GM23338 (cell line): ENCODE measurements around the gene CAPN15. TPM values are rescaled to one million over a fixed set of nuclear protein-coding genes. Genes with fewer than 3 reads are reported as not detected.

Experiments used
- ATAC-seq: fragments of 200-7000 bp; cut with Tn5 transposase; 3 replicates; pipeline ENCODE4 v1.9.1; 2020
- DNase-seq: peaks from one replicate; pipeline ENCODE4 v3.0.0-alpha.2; 2015; ENCODE audit warnings: low spot score
- H2AFZ ChIP-seq: fragments of 200-600 bp; sonication (generic); 2 replicates; pipeline ENCODE4 v1.8.0; 2016; ENCODE audit warnings: antibody characterized with exemption, mild to moderate bottlenecking, moderate library complexity
- H3F3A ChIP-seq: fragments of 200-600 bp; sonication (generic); replicated peaks from 2 replicates; pipeline ENCODE4 v1.8.0; 2017; ENCODE audit warnings: antibody characterized with exemption, mixed run types, low read depth
- H3K27ac ChIP-seq: fragments of 200-600 bp; sonication (generic); 2 replicates; pipeline ENCODE4 v1.6.1; 2016; ENCODE audit warnings: low read depth
- H3K27me3 ChIP-seq: fragments of 200-600 bp; sonication (generic); 2 replicates; pipeline ENCODE4 v1.8.0; 2016; ENCODE audit warnings: mild to moderate bottlenecking, mixed run types, moderate library complexity; ENCODE audit not compliant: insufficient read depth
- H3K36me3 ChIP-seq: fragments of 200-600 bp; sonication (generic); 2 replicates; pipeline ENCODE4 v1.8.0; 2016; ENCODE audit warnings: mild to moderate bottlenecking; ENCODE audit not compliant: insufficient read depth
- H3K4me1 ChIP-seq: fragments of 200-600 bp; sonication (generic); 2 replicates; pipeline ENCODE4 v1.8.0; 2016; ENCODE audit warnings: mild to moderate bottlenecking, moderate library complexity; ENCODE audit not compliant: insufficient read depth
- H3K4me2 ChIP-seq: fragments of 200-600 bp; sonication (generic); 2 replicates; pipeline ENCODE4 v1.7.1; 2017; ENCODE audit warnings: mixed run types
- H3K4me3 ChIP-seq: fragments of 200-600 bp; sonication (generic); 2 replicates; pipeline ENCODE4 v1.6.1; 2016; ENCODE audit warnings: mixed run types
- H3K79me2 ChIP-seq: fragments of 200-600 bp; sonication (generic); replicated peaks from 2 replicates; pipeline ENCODE4 v1.8.0; 2017; ENCODE audit warnings: mild to moderate bottlenecking; ENCODE audit not compliant: insufficient read depth
- H3K9me2 ChIP-seq: fragments of 200-600 bp; sonication (generic); 2 replicates; pipeline ENCODE4 v1.8.0; 2017; ENCODE audit not compliant: insufficient read depth
- H4K20me1 ChIP-seq: fragments of 200-600 bp; sonication (generic); replicated peaks from 2 replicates; pipeline ENCODE4 v1.8.0; 2017; ENCODE audit warnings: mild to moderate bottlenecking; ENCODE audit not compliant: insufficient read depth
- H3K27ac Mint-ChIP-seq: 2 replicates; pipeline ENCODE4 v1.8.0; 2020; ENCODE audit warnings: inconsistent platforms, mild to moderate bottlenecking, moderate library complexity, mixed read lengths
- H3K27me3 Mint-ChIP-seq: 3 replicates; pipeline ENCODE4 v1.8.0; 2022; ENCODE audit warnings: low read depth, mild to moderate bottlenecking, moderate library complexity, mixed read lengths, inconsistent platforms; ENCODE audit not compliant: insufficient read depth, poor library complexity
- H3K36me3 Mint-ChIP-seq: 3 replicates; pipeline ENCODE4 v1.8.0; 2021; ENCODE audit warnings: low read depth, mild to moderate bottlenecking, inconsistent platforms, moderate library complexity, mixed read lengths
- H3K4me1 Mint-ChIP-seq: 3 replicates; pipeline ENCODE4 v1.8.0; 2020; ENCODE audit warnings: mild to moderate bottlenecking, inconsistent platforms, mixed read lengths
- H3K4me3 Mint-ChIP-seq: 3 replicates; pipeline ENCODE4 v1.8.0; 2021; ENCODE audit warnings: moderate library complexity, mild to moderate bottlenecking, inconsistent platforms, mixed read lengths
- H3K9me3 Mint-ChIP-seq: 3 replicates; pipeline ENCODE4 v1.8.0; 2020; ENCODE audit warnings: moderate library complexity, mild to moderate bottlenecking, inconsistent platforms, mixed read lengths
- CREB1 ChIP-seq: fragments of 250-450 bp; sonication (Bioruptor Pico); IDR thresholded peaks from 2 replicates; pipeline ENCODE4 v1.5.0; 2020; ENCODE audit warnings: low read depth, mild to moderate bottlenecking, moderate library complexity
- CTCF ChIP-seq, 2 experiments: fragments of 200-600 bp in 1 of 2; sonication (generic) in 1 of 2; conservative IDR thresholded peaks; 2 replicates each; pipeline versions ENCODE4 v1.5.1 to v1.6.1; 2016 to 2017; ENCODE audit warnings: antibody characterized with exemption in 2 of 2, low read depth in 2 of 2, mild to moderate bottlenecking in 2 of 2, moderate library complexity in 1 of 2
- ETS1 ChIP-seq: IDR thresholded peaks from 2 replicates; pipeline ENCODE4 v1.6.1; 2016; ENCODE audit warnings: antibody characterized with exemption
- EZH2 ChIP-seq: fragments of 200-600 bp; sonication (generic); IDR thresholded peaks from one replicate; pipeline ENCODE4 v1.8.0; 2017; ENCODE audit warnings: antibody characterized with exemption, mild to moderate bottlenecking, low read depth; ENCODE audit not compliant: unreplicated experiment
- EZH2phosphoT487 ChIP-seq: fragments of 200-600 bp; sonication (generic); IDR thresholded peaks from one replicate; pipeline ENCODE4 v1.8.1; 2018; ENCODE audit warnings: antibody characterized with exemption; ENCODE audit not compliant: unreplicated experiment
- JUNB ChIP-seq: IDR thresholded peaks from one replicate; pipeline ENCODE4 v1.6.1; 2016; ENCODE audit warnings: antibody characterized with exemption; ENCODE audit not compliant: unreplicated experiment
- NANOG ChIP-seq: IDR thresholded peaks from 2 replicates; pipeline ENCODE4 v1.6.1; 2016; ENCODE audit warnings: antibody characterized with exemption, borderline replicate concordance
- POLR2AphosphoS5 ChIP-seq: IDR thresholded peaks from 2 replicates; pipeline ENCODE4 v1.6.1; 2016; ENCODE audit warnings: antibody characterized with exemption, low read depth
- REST ChIP-seq: IDR thresholded peaks from one replicate; pipeline ENCODE4 v1.6.1; 2018; ENCODE audit warnings: antibody characterized with exemption; ENCODE audit not compliant: unreplicated experiment
- STAT1 ChIP-seq: IDR thresholded peaks from one replicate; pipeline ENCODE4 v1.6.1; 2016; ENCODE audit warnings: antibody characterized with exemption; ENCODE audit not compliant: unreplicated experiment
- ZNF114 ChIP-seq: fragments of 250-450 bp; sonication (Bioruptor Pico); IDR thresholded peaks from 2 replicates; pipeline ENCODE4 v1.5.0; 2020; ENCODE audit warnings: mild to moderate bottlenecking, moderate library complexity
- ZNF331 ChIP-seq: fragments of 250-450 bp; sonication (Bioruptor Pico); IDR thresholded peaks from 2 replicates; pipeline ENCODE4 v1.5.0; 2020; ENCODE audit warnings: low read depth, mild to moderate bottlenecking, moderate library complexity
- ZNF462 ChIP-seq: fragments of 250-450 bp; sonication (Bioruptor Pico); IDR thresholded peaks from 2 replicates; pipeline ENCODE4 v1.5.0; 2020; ENCODE audit warnings: mild to moderate bottlenecking, moderate library complexity
- polyA plus RNA-seq: library from polyadenylated mRNA; unstranded; fragments of >200 nt; fragmentation: Nextera tagmentation; extraction: Ambion mirVana; gene quantifications from 2 replicates; pipeline ENCODE4 v1.2.1, GENCODE V29; 2016
- total RNA-seq: library from RNA; depleted of rRNA; stranded (reverse); fragments of >200 nt; shearing (Covaris generic); gene quantifications from 2 replicates; pipeline ENCODE4 v1.2.3, GENCODE V29; 2014

The CAPN15 gene
- total and polyA plus RNA-seq, 2 experiments from 2014 or later: 27.3 to 164 TPM

GRCh38 chr16:497258-497657 is 30.3 kb upstream of the CAPN15 start:
- Histone ChIP-seq H3K4me3 (no peak overlapping the region), H3K79me2 (no peaks in the 10 kb centered on the region), H3K4me2 (no peak overlapping the region), H3K4me1 (no peaks in the 10 kb centered on the region), H4K20me1 (no peaks in the 10 kb centered on the region), H3K27ac (peak overlapping the region; percentile 63; the same call in 1 of the 2 replicates), H3F3A (no peaks in the 10 kb centered on the region), H3K36me3 (no peaks in the 10 kb centered on the region), H3K9me2 (no peaks in the 10 kb centered on the region), H3K27me3 (no peaks in the 10 kb centered on the region), H2AFZ (no peak overlapping the region)
- TF ChIP-seq EZH2phosphoT487: no peak
- no peak for TF ChIP-seq ZNF331 (CRISPR knock-in tag)
- TF ChIP-seq STAT1: no peak
- TF ChIP-seq CREB1 (CRISPR knock-in tag): no peak
- TF ChIP-seq EZH2: no peak
- TF ChIP-seq NANOG: no peak
- TF ChIP-seq ZNF114 (CRISPR knock-in tag): no peak
- TF ChIP-seq REST: no peak
- TF ChIP-seq ZNF462: no peak
- no peak for TF ChIP-seq CTCF (conservative IDR thresholded peaks at IDR 0.05; ENCODE audit: low read depth in 2 of 2)
- TF ChIP-seq ETS1: no peak
- no peak for TF ChIP-seq POLR2AphosphoS5
- TF ChIP-seq JUNB: no peak
- DNase-seq (no peak), ATAC-seq (no peak)
- peaks cover 8% of the 10 kb centered on the region for H3K27me3 Mint-ChIP-seq
- H3K4me3 Mint-ChIP-seq: no peak overlapping the region
- H3K27ac Mint-ChIP-seq: no peak overlapping the region
- H3K4me1 Mint-ChIP-seq: peaks cover 8% of the 10 kb centered on the region; the same call in 2 of the 3 replicates
- no peaks in the 10 kb centered on the region; the same call in 2 of the 3 replicates for H3K36me3 Mint-ChIP-seq
- no peaks in the 10 kb centered on the region for H3K9me3 Mint-ChIP-seq
